ENCODE results near the gene ARSK. TPM values are rescaled to one million over a fixed set of nuclear protein-coding genes. Genes with fewer than 3 reads are reported as not detected.
A peak's percentile ranks its signal among the peaks of the same experiment; 100 is the strongest.
"Not testable (repeated sequence)": the region's sequence is repeated elsewhere in the genome, so short reads cannot be mapped to it uniquely, and the experiment has no call there.

The ARSK gene
- total and polyA plus RNA-seq, 4 experiments from 2014 or later = 6.8 to 13.2 (median 8.7) TPM

DNA sequence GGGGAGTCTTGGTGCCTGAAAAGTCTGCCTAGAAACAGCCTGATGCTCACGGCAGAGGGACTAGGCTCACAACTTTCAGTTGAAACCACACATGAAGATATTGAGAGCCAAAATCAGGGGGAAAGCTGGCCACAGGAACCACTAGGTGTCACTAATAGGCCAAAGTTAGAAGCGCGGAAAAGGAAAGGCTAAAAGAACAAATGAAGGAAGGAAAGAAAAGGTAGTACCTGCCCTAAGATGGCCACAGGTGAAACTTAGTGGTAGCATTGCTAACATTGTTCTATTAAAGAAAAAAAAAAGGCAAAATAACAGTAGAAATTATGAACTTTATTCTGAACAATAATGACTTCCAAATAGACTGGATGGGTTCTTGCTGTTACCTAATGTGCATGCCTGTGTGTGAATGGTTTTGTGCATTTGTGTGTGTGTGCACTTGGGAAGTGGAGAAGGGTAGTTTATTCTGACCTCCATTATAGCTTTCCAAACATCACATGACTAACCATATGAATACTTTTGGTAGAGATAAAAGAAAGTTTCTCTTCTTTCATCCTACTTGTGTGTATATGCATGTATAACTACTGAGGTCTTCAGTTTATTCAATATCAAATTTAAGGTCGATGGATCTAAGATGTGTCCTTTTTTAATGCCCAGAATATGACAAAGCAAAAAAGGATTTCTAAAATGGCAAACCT, 89.6 kb downstream of the ARSK start:
- H3K27ac ChIP-seq (ENCODE audit: low read depth, low read length) = peak overlapping the region; percentile 1
- CTCF ChIA-PET (ENCODE audit: partially characterized antibody) = interaction anchor here (1.0 to 8.3 kb wide), 11 partner anchors 9 to 200 kb away, joined by 3 to 131 read pairs (median 7); partner anchors contain the start of gene GLRX
- Mint-ChIP-seq H3K9me3 (no peaks in the 10 kb centered on the region), H3K36me3 (peaks cover 0 to 1% of the 10 kb centered on the region in 2 donors), H3K27ac (peak overlapping the region; percentile 27 to 93 (median 78)), H3K27me3 (no peaks in the 10 kb centered on the region), H3K4me1 (peaks cover 16 to 37% (median 25%) of the 10 kb centered on the region in 4 donors), H3K4me3 (peak overlapping the region in 6 of 8 donors; percentile 1 to 64 (median 31))
- intact Hi-C loops (cut with micrococcal nuclease) = loop anchor here (1.0 to 10.0 kb wide), 9 partner anchors 20 to 1520 kb away; partner anchors contain the start of genes CAST and ELL2
- POLR2A ChIA-PET (ENCODE audit: partially characterized antibody) = interaction anchor here (0.6 to 6.8 kb wide), 7 partner anchors 13 to 1310 kb away, joined by 3 to 110 read pairs (median 4); partner anchors contain the start of genes ARSK, GPR150 and SKIC3
- peaks cover 31% of the 10 kb centered on the region for H3K4me1 ChIP-seq (ENCODE audit: insufficient read depth, low read length)
- no peaks in the 10 kb centered on the region for H3K9me3 ChIP-seq (ENCODE audit: control insufficient read depth in 1 of 2, low read length in 2 of 2)
- H3K36me3 ChIP-seq (ENCODE audit: insufficient read depth, low read length) = no peaks in the 10 kb centered on the region
- no peaks in the 10 kb centered on the region for H3K27me3 ChIP-seq (ENCODE audit: insufficient read depth, low read length)
- DNase-seq = peak in 4 of 5 donors; percentile 44 to 52 (median 50)
- no peak overlapping the region for H3K4me3 ChIP-seq (ENCODE audit: low read length in 2 of 2)

DNA sequence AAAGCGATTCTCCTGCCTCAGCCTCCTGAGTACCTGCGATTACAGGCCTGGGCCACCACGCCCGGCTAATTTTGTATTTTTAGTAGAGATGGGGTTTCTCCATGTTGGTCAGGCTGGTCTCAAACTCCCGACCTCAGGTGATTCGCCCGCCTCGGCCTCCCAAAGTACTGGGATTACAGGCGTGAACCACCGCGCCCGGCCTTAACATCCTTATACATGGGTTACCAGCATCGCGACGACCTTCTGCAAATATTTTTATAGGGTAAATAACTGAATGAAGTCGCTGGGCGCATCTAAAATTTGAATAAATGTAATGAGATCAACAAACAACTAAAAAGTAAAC, 91.3 kb downstream of the ARSK start:
- H3K27ac Mint-ChIP-seq = peak overlapping the region; percentile 57 to 94 (median 93)
- H3K36me3 ChIP-seq (ENCODE audit: insufficient read depth, low read length); DNase-seq; H3K27me3 Mint-ChIP-seq; H3K9me3 ChIP-seq (ENCODE audit: control insufficient read depth in 1 of 2, low read length in 2 of 2); H3K36me3 Mint-ChIP-seq; H3K9me3 Mint-ChIP-seq; H3K27me3 ChIP-seq (ENCODE audit: insufficient read depth, low read length): not testable (repeated sequence)
- H3K4me3 Mint-ChIP-seq = peak overlapping the region; percentile 87 to 93 (median 89)
- Histone ChIP-seq H3K4me1 (ENCODE audit: insufficient read depth, low read length) (peaks cover 31% of the 10 kb centered on the region), H3K4me3 (ENCODE audit: low read length in 2 of 2) (peak overlapping the region in 1 of 2 donors; percentile 94), H3K27ac (ENCODE audit: low read depth, low read length) (peak overlapping the region; percentile 84)
- peaks cover 20 to 42% (median 26%) of the 10 kb centered on the region in 4 donors for H3K4me1 Mint-ChIP-seq
- ChIA-PET POLR2A (ENCODE audit: partially characterized antibody) (interaction anchor here (0.6 to 6.8 kb wide), 15 partner anchors 9 to 223 kb away, joined by 3 to 110 read pairs (median 6); partner anchors contain the start of genes ARSK, GLRX, GPR150 and SKIC3), CTCF (ENCODE audit: partially characterized antibody) (interaction anchor here (0.9 to 8.3 kb wide), 21 partner anchors 9 to 223 kb away, joined by 3 to 131 read pairs (median 5); no protein-coding TSS in a partner anchor)
- intact Hi-C loops (cut with micrococcal nuclease) = loop anchor here (1.0 to 10.0 kb wide), 6 partner anchors 14 to 1519 kb away; partner anchors contain the start of genes ARSK, CAST and ELL2

DNA sequence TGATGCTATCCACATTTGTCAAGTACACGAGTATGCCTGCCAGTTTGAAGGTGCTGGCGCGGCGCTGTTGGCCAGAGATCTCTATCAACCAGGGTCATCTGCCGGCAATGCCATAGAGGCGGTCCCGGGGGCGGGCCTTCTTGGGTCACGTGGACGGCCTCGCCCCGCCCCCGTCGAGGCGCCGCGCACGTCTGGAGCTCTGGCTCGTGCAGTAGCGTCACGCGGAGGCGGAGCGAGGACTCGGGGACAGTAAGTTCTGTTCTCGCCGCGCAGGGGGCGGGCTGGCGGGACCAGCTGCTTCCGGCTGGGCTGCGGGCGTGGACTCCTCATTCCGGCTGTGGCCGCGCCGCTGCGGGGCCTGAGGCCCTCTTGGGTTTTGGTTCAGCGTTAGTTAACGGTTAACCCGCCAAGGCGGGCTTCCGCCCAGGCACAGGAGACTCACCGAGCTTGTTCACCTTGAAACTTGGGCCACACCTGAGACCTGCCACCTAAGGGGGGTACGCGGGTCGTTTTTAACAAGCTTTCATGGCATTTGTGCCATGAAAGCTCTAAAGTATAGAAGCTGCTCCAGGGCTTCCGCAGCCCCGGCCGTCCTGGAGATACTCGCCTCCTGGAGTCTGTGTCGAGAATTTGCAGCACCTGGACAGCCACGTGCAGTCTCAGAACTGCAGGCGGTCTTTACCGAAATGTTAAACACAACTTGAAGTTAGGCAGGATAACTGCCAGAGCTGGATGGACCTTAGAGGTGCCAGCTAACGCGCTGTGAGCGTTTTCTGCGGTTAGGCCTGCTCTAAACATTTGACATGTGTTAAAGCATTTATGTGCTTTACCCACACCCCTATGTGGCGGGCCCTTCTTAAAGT, 91.9 kb downstream of the ARSK start, which contains the start of gene RFESD:
TSS of gene RFESD (plus strand) at position 209 of the 863 bp plus-strand sequence. CDS start 5,495 bp downstream, outside the sequence.
- H3K27me3 ChIP-seq (ENCODE audit: insufficient read depth, low read length) = no peaks in the 10 kb centered on the region
- Mint-ChIP-seq H3K36me3 (peaks cover 2 to 4% of the 10 kb centered on the region in 2 donors), H3K27ac (peak within 1 kb of the TSS; percentile 57 to 94 (median 93)), H3K4me3 (peak within 1 kb of the TSS; percentile 87 to 93 (median 89)), H3K9me3 (no peaks in the 10 kb centered on the region), H3K27me3 (no peaks in the 10 kb centered on the region), H3K4me1 (peaks cover 20 to 42% (median 26%) of the 10 kb centered on the region in 4 donors)
- DNase-seq = peak; percentile 91 to 95 (median 92)
- H3K36me3 ChIP-seq (ENCODE audit: insufficient read depth, low read length) = no peaks in the 10 kb centered on the region
- ChIA-PET POLR2A (ENCODE audit: partially characterized antibody) (interaction anchor here (0.6 to 6.8 kb wide), 21 partner anchors 9 to 222 kb away, joined by 3 to 110 read pairs (median 5); partner anchors contain the start of genes ARSK, GLRX, GPR150 and SKIC3), CTCF (ENCODE audit: partially characterized antibody) (interaction anchor here (0.9 to 8.3 kb wide), 24 partner anchors 9 to 222 kb away, joined by 3 to 131 read pairs (median 4); partner anchors contain the start of genes ARSK and SKIC3)
- no peaks in the 10 kb centered on the region for H3K9me3 ChIP-seq (ENCODE audit: control insufficient read depth in 1 of 2, low read length in 2 of 2)
- H3K27ac ChIP-seq (ENCODE audit: low read depth, low read length) = peak within 1 kb of the TSS; percentile 84
- H3K4me3 ChIP-seq (ENCODE audit: low read length in 2 of 2) = peak within 1 kb of the TSS; percentile 71 to 94
- intact Hi-C loops (cut with micrococcal nuclease) = loop anchor here (1.0 to 10.0 kb wide), 7 partner anchors 14 to 1518 kb away; partner anchors contain the start of genes ARSK, CAST and ELL2
- peaks cover 31% of the 10 kb centered on the region for H3K4me1 ChIP-seq (ENCODE audit: insufficient read depth, low read length)

DNA sequence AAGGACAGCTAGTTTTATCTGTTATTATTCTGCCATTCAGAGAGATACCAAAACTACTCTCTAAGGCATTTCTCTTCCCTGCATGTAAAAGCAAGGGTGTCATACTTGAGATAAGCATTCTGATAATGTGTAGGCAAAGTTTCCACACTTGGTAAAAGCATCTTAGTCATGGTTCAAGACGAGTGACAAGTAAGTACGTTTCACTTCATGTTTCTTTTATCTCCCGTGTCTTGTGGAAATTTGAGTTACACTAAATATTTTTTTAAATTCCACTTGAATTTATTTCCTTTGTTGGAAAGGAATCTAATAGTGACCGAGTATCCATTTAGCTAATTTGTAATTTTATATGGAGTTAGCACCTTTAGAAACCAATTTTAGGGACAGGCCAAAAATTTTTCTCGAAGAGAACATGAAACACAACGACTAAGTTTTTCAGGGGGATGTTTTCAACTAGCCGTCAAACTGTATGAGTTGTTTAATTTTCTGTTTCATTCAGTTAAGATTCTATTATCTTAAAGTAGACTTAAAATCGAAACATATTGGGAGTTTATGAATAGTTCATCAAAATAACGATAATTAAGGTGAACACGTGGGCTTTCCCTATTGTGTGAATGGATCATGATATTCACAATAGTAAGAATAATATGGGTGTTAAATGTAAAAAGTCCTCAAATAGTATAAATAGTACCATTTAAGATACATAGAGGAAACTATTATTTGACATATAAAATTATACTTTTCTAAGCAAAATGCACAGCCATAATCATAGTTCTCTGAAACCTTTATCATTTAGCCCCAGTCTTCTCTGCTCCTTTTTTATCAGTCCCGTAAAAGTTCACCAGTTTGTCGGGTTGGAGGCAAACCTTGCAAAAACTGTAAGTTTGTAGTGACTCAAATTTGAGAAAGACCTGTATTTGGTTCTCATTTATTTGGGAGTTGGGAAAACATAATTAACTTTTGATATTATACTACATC, 93.3 kb downstream of the ARSK start:
- peaks cover 20 to 40% (median 26%) of the 10 kb centered on the region in 4 donors for H3K4me1 Mint-ChIP-seq

GRCh38 chr5:95649274-95649673, 94.4 kb downstream of the ARSK start:
- DNase-seq = no peak
- CTCF ChIA-PET (ENCODE audit: partially characterized antibody) = interaction anchor here (3.6 kb wide), 1 partner anchor 15 kb away, joined by 13 read pairs; no protein-coding TSS in a partner anchor
- Histone ChIP-seq H3K27ac (ENCODE audit: low read depth, low read length) (no peak overlapping the region), H3K27me3 (ENCODE audit: insufficient read depth, low read length) (no peaks in the 10 kb centered on the region), H3K36me3 (ENCODE audit: insufficient read depth, low read length) (peaks cover 4% of the 10 kb centered on the region), H3K4me1 (ENCODE audit: insufficient read depth, low read length) (peaks cover 25% of the 10 kb centered on the region), H3K9me3 (ENCODE audit: control insufficient read depth in 1 of 2, low read length in 2 of 2) (no peaks in the 10 kb centered on the region), H3K4me3 (ENCODE audit: low read length in 2 of 2) (no peak overlapping the region)
- Mint-ChIP-seq H3K4me1 (peaks cover 15 to 32% (median 21%) of the 10 kb centered on the region in 4 donors), H3K9me3 (no peaks in the 10 kb centered on the region), H3K27me3 (no peaks in the 10 kb centered on the region), H3K4me3 (no peak overlapping the region), H3K36me3 (peaks cover 12 to 21% of the 10 kb centered on the region in 2 donors), H3K27ac (peak overlapping the region in 2 of 7 donors; percentile 2 to 54)
- POLR2A ChIA-PET (ENCODE audit: partially characterized antibody) = no interaction called here
- intact Hi-C loops (cut with micrococcal nuclease) = loop anchor here (5.0 to 10.0 kb wide), 4 partner anchors 313 to 1516 kb away; partner anchors contain the start of genes CAST and ELL2

More for the DNA sequence above, 93.3 kb downstream of the ARSK start:
- no peaks in the 10 kb centered on the region for H3K27me3 Mint-ChIP-seq
- POLR2A ChIA-PET (ENCODE audit: partially characterized antibody) = interaction anchor here (1.4 to 6.8 kb wide), 5 partner anchors 17 to 195 kb away, joined by 4 to 110 read pairs (median 25); partner anchors contain the start of genes ARSK, GPR150 and SKIC3
- peak overlapping the region; percentile 6 to 93 (median 50) for H3K4me3 Mint-ChIP-seq
- H3K9me3 Mint-ChIP-seq = no peaks in the 10 kb centered on the region
- peak overlapping the region in 3 of 7 donors; percentile 9 to 57 (median 51) for H3K27ac Mint-ChIP-seq
- H3K27me3 ChIP-seq (ENCODE audit: insufficient read depth, low read length) = no peaks in the 10 kb centered on the region
- no peaks in the 10 kb centered on the region for H3K9me3 ChIP-seq (ENCODE audit: control insufficient read depth in 1 of 2, low read length in 2 of 2)
- CTCF ChIA-PET (ENCODE audit: partially characterized antibody) = interaction anchor here (0.6 to 8.3 kb wide), 8 partner anchors 16 to 196 kb away, joined by 3 to 131 read pairs (median 4); partner anchors contain the start of genes ARSK and SKIC3
- peaks cover 10 to 15% of the 10 kb centered on the region in 2 donors for H3K36me3 Mint-ChIP-seq
- no peak overlapping the region for H3K27ac ChIP-seq (ENCODE audit: low read depth, low read length)
- peaks cover 31% of the 10 kb centered on the region for H3K4me1 ChIP-seq (ENCODE audit: insufficient read depth, low read length)
- intact Hi-C loops (cut with micrococcal nuclease) = loop anchor here (1.0 to 10.0 kb wide), 5 partner anchors 26 to 1517 kb away; partner anchors contain the start of genes CAST and ELL2
- H3K4me3 ChIP-seq (ENCODE audit: low read length in 2 of 2) = no peak overlapping the region
- DNase-seq = peak in 1 of 5 donors; percentile 10
- H3K36me3 ChIP-seq (ENCODE audit: insufficient read depth, low read length) = peaks cover 4% of the 10 kb centered on the region
